PC-9 (cell line): ENCODE data around the gene ARID4A. TPM values are rescaled to one million over a fixed set of nuclear protein-coding genes. Genes with fewer than 3 reads are reported as not detected.
"Not testable (repeated sequence)": the region's sequence is repeated elsewhere in the genome, so short reads cannot be mapped to it uniquely, and the experiment has no call there.

Experiments used
- BruUV-seq: library from RNA; stranded (reverse); fragments of 400-500 nt; replicated peaks from 2 replicates; lab custom pipeline; 2021; lab: Mats Ljungman, UMichigan
- CTCF ChIA-PET: fragments of 300-600 bp; sonication (Branson Sonifier 250); formaldehyde crosslinking; loops from one replicate; lab custom pipeline; 2022; ENCODE audit warnings: antibody characterized with exemption; lab: Charles Lee
- POLR2A ChIA-PET: fragments of 300-600 bp; sonication (Branson Sonifier 250); formaldehyde crosslinking; loops from one replicate; lab custom pipeline; 2022; ENCODE audit warnings: antibody characterized with exemption; ENCODE audit not compliant: unreplicated experiment; lab: Charles Lee
- DNase-seq, 2 experiments: peaks; one replicate each; pipeline versions ENCODE4 v3.0.0 to v3.0.0-alpha.2; 2015 to 2022; ENCODE audit warnings: mixed read lengths in 1 of 2
- H2AFZ ChIP-seq: fragments of 200-600 bp; sonication (generic); 2 replicates; pipeline ENCODE4 v1.8.1; 2017; ENCODE audit warnings: antibody characterized with exemption
- H3F3A ChIP-seq: fragments of 200-600 bp; sonication (generic); 2 replicates; pipeline ENCODE4 v1.8.1; 2017; ENCODE audit warnings: antibody characterized with exemption, mild to moderate bottlenecking, low read depth; ENCODE audit not compliant: insufficient read depth
- H3K27ac ChIP-seq: fragments of 200-600 bp; sonication (generic); 2 replicates; pipeline ENCODE4 v1.6.1; 2016; ENCODE audit warnings: mixed run types
- H3K27me3 ChIP-seq: fragments of 200-600 bp; sonication (generic); 2 replicates; pipeline ENCODE4 v1.6.1; 2016; ENCODE audit warnings: low read depth, mixed run types; ENCODE audit not compliant: insufficient read depth
- H3K36me3 ChIP-seq: fragments of 200-600 bp; sonication (generic); 2 replicates; pipeline ENCODE4 v1.6.1; 2016; ENCODE audit warnings: low read depth, mixed run types
- H3K4me1 ChIP-seq: fragments of 200-600 bp; sonication (generic); replicated peaks from 2 replicates; pipeline ENCODE4 v1.6.1; 2016; ENCODE audit warnings: mixed run types; ENCODE audit not compliant: insufficient read depth
- H3K4me2 ChIP-seq: fragments of 200-600 bp; sonication (generic); 2 replicates; pipeline ENCODE4 v1.6.1; 2017; ENCODE audit warnings: mixed run types
- H3K4me3 ChIP-seq: fragments of 200-600 bp; sonication (generic); 2 replicates; pipeline ENCODE4 v1.6.1; 2016; ENCODE audit warnings: mixed run types
- H3K79me2 ChIP-seq: fragments of 200-600 bp; sonication (generic); 2 replicates; pipeline ENCODE4 v1.6.1; 2017; ENCODE audit warnings: low read depth, mixed run types
- H3K9me2 ChIP-seq: fragments of 200-600 bp; sonication (generic); 2 replicates; pipeline ENCODE4 v1.8.1; 2017; ENCODE audit warnings: mild to moderate bottlenecking; ENCODE audit not compliant: insufficient read depth
- H3K9me3 ChIP-seq: fragments of 200-600 bp; sonication (generic); 2 replicates; pipeline ENCODE4 v1.8.1; 2016; ENCODE audit warnings: low read depth; ENCODE audit not compliant: insufficient read depth
- H4K20me1 ChIP-seq: fragments of 200-600 bp; sonication (generic); 2 replicates; pipeline ENCODE4 v1.8.1; 2017; ENCODE audit not compliant: insufficient read depth
- CTCF ChIP-seq: fragments of 200-600 bp; sonication (generic); conservative IDR thresholded peaks from 2 replicates; pipeline ENCODE4 v1.6.1; 2017; ENCODE audit warnings: mixed run types, antibody characterized with exemption, mild to moderate bottlenecking, moderate library complexity
- EZH2 ChIP-seq: fragments of 200-600 bp; sonication (generic); IDR thresholded peaks from 2 replicates; pipeline ENCODE4 v1.8.0; 2017; ENCODE audit warnings: antibody characterized with exemption, low read depth
- intact Hi-C: fragments of 100-400 bp; cut with micrococcal nuclease; formaldehyde crosslinking; loops from one replicate; pipeline ENCODE4 v1.10.0; 2022; ENCODE audit not compliant: unreplicated experiment
- total RNA-seq: library from RNA; stranded (reverse); gene quantifications from 2 replicates; pipeline ENCODE4 v1.2.3, GENCODE V29; 2021

Gene ARID4A
- total RNA-seq, 1 experiment from 2014 or later, result 22.2 TPM

GRCh38 chr14:58414845-58415244 is 116.5 kb downstream of the ARID4A start:
- no peak for DNase-seq
- POLR2A ChIA-PET, result no interaction called here
- Histone ChIP-seq H3K27ac (no peak overlapping the region), H4K20me1 (peaks cover 6% of the 10 kb centered on the region; the same call in 1 of the 2 replicates), H3K4me3 (no peak overlapping the region), H3K27me3 (no peaks in the 10 kb centered on the region), H3K4me1 (no peaks in the 10 kb centered on the region), H3K9me3 (no peaks in the 10 kb centered on the region), H3K79me2 (no peaks in the 10 kb centered on the region), H3F3A (peaks cover 4% of the 10 kb centered on the region; the same call in 1 of the 2 replicates), H3K36me3 (peaks cover 20% of the 10 kb centered on the region), H3K4me2 (no peak overlapping the region), H3K9me2 (no peaks in the 10 kb centered on the region), H2AFZ (no peak overlapping the region)
- TF ChIP-seq CTCF (no peak), EZH2 (no peak)
- no TSS peak for BruUV-seq
- CTCF ChIA-PET, result no interaction called here
- intact Hi-C loops, result no loop called here

GRCh38 chr14:58415636-58416547 is 117.5 kb downstream of the ARID4A start:
- BruUV-seq, result no TSS peak
- no peaks in the 10 kb centered on the region for H3K9me3 ChIP-seq
- intact Hi-C loops, result no loop called here
- no peak for TF ChIP-seq CTCF
- TF ChIP-seq EZH2, result no peak
- DNase-seq, result no peak
- no peaks in the 10 kb centered on the region for H3K27me3 ChIP-seq
- no peaks in the 10 kb centered on the region for H3K4me1 ChIP-seq
- peaks cover 13% of the 10 kb centered on the region for H4K20me1 ChIP-seq
- H3K36me3 ChIP-seq, result peaks cover 15% of the 10 kb centered on the region
- H2AFZ ChIP-seq, result no peak overlapping the region
- no peak overlapping the region for H3K4me3 ChIP-seq
- H3K9me2 ChIP-seq, result no peaks in the 10 kb centered on the region
- H3F3A ChIP-seq, result no peaks in the 10 kb centered on the region
- H3K4me2 ChIP-seq, result no peak overlapping the region
- no peak overlapping the region for H3K27ac ChIP-seq
- H3K79me2 ChIP-seq, result no peaks in the 10 kb centered on the region
- ChIA-PET POLR2A (no interaction called here), CTCF (no interaction called here)

GRCh38 chr14:58416934-58417333 is 118.6 kb downstream of the ARID4A start:
- H3K4me2 ChIP-seq, BruUV-seq, CTCF ChIA-PET, intact Hi-C loops, H3F3A ChIP-seq, H3K4me3 ChIP-seq, H3K27me3 ChIP-seq, H2AFZ ChIP-seq, H3K79me2 ChIP-seq, H3K27ac ChIP-seq, H3K4me1 ChIP-seq, DNase-seq, H3K9me2 ChIP-seq, H3K9me3 ChIP-seq: not testable (repeated sequence)
- Histone ChIP-seq H3K36me3 (peaks cover 14% of the 10 kb centered on the region), H4K20me1 (peaks cover 13% of the 10 kb centered on the region)
- POLR2A ChIA-PET, result interaction anchor here (0.6 to 0.7 kb wide), 3 partner anchors 173 to 1839 kb away, joined by 3 to 11 read pairs (median 8); no protein-coding TSS in a partner anchor

Other genes with a start within 250 kb of the ARID4A start
- gene ARMH4, start 146.3 kb upstream of the ARID4A start, total RNA-seq, result not detected in 2 replicates
- 30.4 and 36.3 TPM in 2 replicates for gene ACTR10, start 98.4 kb upstream of the ARID4A start, total RNA-seq
- gene PSMA3, start 53.7 kb upstream of the ARID4A start, total RNA-seq, result 202 and 277 TPM in 2 replicates
- gene TOMM20L, start 97.4 kb downstream of the ARID4A start, total RNA-seq, result not detected in 2 replicates
- gene TIMM9, start 129.0 kb downstream of the ARID4A start, total RNA-seq, result 37.0 and 42.7 TPM in 2 replicates
- gene KIAA0586, start 129.2 kb downstream of the ARID4A start, total RNA-seq, result 13.2 and 20.4 TPM in 2 replicates